ENCODE results near the gene EXOSC10. TPM values are rescaled to one million over a fixed set of nuclear protein-coding genes. Genes with fewer than 3 reads are reported as not detected.
"Not testable (repeated sequence)": the region's sequence is repeated elsewhere in the genome, so short reads cannot be mapped to it uniquely, and the experiment has no call there.

Gene EXOSC10
- polyA plus RNA-seq, 3 donors: 75.9 to 106 (median 102) TPM

GRCh38 chr1:11023201-11023600 is 76.5 kb downstream of the EXOSC10 start:
- no peak for DNase-seq

GRCh38 chr1:11019971-11020370 is 79.7 kb downstream of the EXOSC10 start:
- DNase-seq: no peak

- DNase-seq: not testable (repeated sequence)
Measured at GRCh38 chr1:11019358-11019757, 80.3 kb downstream of the EXOSC10 start.

Other genes with a start within 250 kb of the EXOSC10 start
- gene TARDBP, start 87.2 kb downstream of the EXOSC10 start, polyA plus RNA-seq (ENCODE audit: insufficient read length in 3 of 3): 100 to 1,000 TPM; 295 to 340 (median 320) TPM
- 10 to 100 TPM in 1 of 3 donors, 1 to 10 TPM in 2; 3.9 to 12.3 (median 9.7) TPM for gene MASP2, start 52.6 kb downstream of the EXOSC10 start, polyA plus RNA-seq (ENCODE audit: insufficient read length in 3 of 3)
- 10 to 100 TPM; 41.4 to 54.2 (median 49.7) TPM for gene SRM, start 39.9 kb downstream of the EXOSC10 start, polyA plus RNA-seq (ENCODE audit: insufficient read length in 3 of 3)
- gene ANGPTL7, start 89.5 kb upstream of the EXOSC10 start, polyA plus RNA-seq (ENCODE audit: insufficient read length in 3 of 3): under 1 TPM in 2 of 3 donors, not detected in 1; 0.10 to 0.12 TPM
- 10 to 100 TPM; 40.8 to 47.4 (median 47.4) TPM for gene MTOR, start 162.7 kb upstream of the EXOSC10 start, polyA plus RNA-seq (ENCODE audit: insufficient read length in 3 of 3)
- 10 to 100 TPM; 14.3 to 18.9 (median 17.3) TPM for gene UBIAD1, start 173.3 kb upstream of the EXOSC10 start, polyA plus RNA-seq (ENCODE audit: insufficient read length in 3 of 3)